NCI-H748 treated with DMSO at 0.1 percent for 48 hours (cell line): ENCODE data around the gene AHNAK.
"Not testable (repeated sequence)": the region's sequence is repeated elsewhere in the genome, so short reads cannot be mapped to it uniquely, and the experiment has no call there.

Experiments used
- DNase-seq: peaks from one replicate; lab custom pipeline; 2025; lab: John Stamatoyannopoulos, UW

The AHNAK gene

GRCh38 chr11:62516736-62517371, 29.8 kb downstream of the AHNAK start:
- no peak for DNase-seq

DNA sequence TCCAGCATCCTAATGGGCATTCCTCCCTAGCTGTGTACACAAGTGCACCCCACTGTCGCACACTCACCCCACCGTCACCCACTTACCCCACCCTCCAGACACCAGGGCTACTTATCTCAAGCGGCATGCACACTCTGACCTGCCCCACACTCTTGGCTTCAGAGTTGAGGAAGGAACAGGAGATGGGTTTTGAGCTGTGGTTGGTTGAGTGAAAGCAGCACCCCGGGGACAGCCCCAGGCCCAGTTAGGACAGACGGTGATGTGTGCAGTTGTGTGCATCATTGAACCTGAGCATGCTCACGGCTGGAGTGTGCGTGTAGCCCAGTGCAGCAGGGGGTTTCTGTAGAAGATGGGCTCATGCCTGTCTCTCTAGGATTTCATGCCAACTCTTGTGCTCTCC, 32.5 kb downstream of the AHNAK start:
- DNase-seq = no peak

GRCh38 chr11:62513626-62514025, 33.0 kb downstream of the AHNAK start:
- DNase-seq = no peak

DNA sequence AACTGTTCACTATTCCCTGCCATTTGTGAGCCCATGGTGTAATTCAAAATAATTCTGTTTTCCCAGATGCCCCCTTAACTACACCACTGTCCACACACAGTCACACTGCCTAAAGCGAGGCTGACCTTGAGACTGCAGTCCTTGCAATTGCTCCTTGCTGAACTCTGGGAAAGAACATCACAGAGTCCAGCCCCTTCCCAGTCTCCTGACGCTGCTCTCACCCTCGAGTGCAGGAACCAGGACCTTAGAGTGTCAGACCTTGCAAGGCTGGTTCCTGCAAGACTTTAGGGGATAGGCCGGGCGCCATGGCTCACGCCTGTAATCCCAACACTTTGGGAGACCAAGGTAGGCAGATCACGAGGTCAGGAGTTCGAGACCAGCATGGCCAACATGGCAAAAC, 33.6 kb downstream of the AHNAK start:
- DNase-seq = no peak

DNA sequence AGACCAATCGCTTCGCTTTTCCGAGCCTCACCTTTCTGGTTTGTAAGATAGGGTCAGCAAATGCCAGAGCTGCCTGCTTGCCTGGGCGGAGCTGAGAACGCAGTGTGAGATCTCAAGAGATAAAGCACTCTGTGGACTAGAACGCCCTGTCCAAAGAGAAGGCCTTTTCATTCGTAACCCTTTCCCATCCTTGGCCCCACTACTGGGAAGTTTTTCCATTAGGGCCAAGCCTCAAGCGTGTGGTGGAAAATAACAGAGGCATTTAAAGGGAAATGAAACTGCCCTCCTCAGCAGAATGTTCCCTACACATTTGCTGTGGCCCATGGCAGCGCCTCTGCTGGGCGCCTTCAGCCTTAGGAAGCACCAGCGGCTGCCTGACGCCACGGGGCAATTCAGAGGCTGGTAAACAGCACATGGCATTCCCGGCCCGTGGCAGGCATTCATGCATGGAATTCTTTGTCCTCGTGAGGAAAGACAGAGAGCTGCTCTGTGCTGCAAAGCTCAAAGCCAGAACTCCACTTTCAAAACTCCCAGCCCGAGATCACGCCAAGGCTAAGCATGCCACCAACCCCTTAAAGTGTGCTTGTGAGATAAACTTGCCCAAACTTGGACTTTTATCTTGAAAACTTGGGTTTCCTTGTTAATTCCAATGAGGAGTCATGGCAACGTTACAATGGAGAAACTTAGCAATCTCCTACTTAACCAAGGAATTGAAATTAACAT, 38.1 kb downstream of the AHNAK start:
- no peak for DNase-seq

DNA sequence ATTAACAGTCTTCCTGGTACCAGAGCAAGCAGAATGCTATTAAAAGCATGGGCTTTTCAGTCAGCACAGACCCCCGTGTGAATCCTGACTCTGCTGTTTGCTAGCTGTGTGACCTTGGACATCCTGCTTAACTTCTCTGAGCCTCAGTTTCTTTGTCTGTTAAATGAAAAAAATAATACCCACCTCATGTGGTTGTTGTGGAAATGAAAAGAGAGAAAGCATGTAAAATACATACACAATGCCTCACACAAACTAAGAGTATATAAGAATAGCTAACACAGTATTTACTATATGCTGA, 39.5 kb downstream of the AHNAK start:
- no peak for DNase-seq

- no peak for DNase-seq
These were observed 40.0 kb downstream of the AHNAK start for GRCh38 chr11:62506413-62507124.

GRCh38 chr11:62505440-62506091, 41.0 kb downstream of the AHNAK start:
- DNase-seq = no peak

GRCh38 chr11:62505059-62505439, 41.6 kb downstream of the AHNAK start:
- DNase-seq = no peak

DNA sequence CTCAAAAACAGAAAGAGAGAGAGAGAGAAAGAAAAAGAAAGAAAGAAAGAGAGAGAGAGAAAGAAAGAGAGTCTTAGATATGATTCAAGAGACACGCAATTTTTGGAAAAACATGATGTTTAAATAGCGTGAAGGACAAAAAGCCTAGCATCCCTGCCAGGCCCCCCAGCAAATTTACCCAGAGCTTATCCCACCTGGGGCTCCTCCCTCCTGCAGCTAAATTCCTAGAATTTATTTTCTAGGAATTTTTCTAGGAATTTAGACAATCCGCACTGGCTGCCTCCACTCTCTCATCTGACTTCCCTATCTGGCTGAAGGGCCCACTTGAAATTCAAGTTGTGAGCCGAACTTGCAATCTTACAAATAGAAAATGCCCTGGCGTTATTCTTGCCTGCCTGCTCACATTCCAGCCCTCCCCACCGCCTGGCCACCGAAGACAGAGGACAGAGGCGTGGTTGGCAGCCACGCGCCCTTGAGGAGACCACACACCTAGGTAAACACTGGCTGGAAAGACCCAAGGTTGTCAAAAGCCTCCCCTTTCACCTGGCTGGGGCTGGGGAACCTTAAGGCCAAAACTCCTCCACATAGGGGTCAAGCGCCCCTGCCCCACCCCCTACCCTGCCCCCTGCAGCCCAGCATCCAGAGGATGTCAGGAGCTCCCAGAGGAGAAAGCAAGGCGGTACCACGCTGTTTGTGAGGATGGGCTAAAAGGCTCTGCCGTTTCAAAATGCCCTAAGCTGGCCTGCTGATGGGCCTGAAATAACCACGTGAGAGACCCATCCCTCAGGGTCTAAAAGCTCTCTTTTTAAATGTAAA, 42.2 kb downstream of the AHNAK start:
- no peak for DNase-seq

- no peak for DNase-seq
These were observed 44.4 kb downstream of the AHNAK start for GRCh38 chr11:62502030-62502730.

DNA sequence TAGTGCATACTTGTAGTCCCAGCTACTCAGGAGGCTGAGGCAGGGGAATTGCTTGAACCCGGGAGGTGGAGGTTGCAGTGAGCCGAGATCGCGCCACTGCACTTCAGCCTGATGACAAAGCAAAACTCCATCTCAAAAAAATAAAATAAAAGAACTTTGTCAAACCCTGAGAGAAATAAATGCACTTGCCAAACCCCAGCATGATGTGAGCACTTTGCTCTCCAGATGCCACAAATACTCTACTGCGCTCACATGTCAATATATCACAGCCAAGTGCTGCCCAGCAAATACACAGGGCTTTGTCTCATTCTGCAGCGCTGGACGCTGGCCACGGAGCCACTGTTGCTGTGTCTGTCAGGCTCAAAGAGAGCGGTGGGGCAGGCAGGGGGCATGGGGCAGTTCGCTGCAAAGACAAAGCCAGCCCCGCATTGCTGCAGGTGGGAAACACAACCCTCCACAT, 45.1 kb downstream of the AHNAK start:
- no peak for DNase-seq

GRCh38 chr11:62500650-62501030, 46.0 kb downstream of the AHNAK start:
- no peak for DNase-seq

- DNase-seq = no peak
These were observed 46.5 kb downstream of the AHNAK start for GRCh38 chr11:62499944-62500649.

- not testable (repeated sequence) for DNase-seq
These were observed 47.2 kb downstream of the AHNAK start for GRCh38 chr11:62499311-62499943.

DNA sequence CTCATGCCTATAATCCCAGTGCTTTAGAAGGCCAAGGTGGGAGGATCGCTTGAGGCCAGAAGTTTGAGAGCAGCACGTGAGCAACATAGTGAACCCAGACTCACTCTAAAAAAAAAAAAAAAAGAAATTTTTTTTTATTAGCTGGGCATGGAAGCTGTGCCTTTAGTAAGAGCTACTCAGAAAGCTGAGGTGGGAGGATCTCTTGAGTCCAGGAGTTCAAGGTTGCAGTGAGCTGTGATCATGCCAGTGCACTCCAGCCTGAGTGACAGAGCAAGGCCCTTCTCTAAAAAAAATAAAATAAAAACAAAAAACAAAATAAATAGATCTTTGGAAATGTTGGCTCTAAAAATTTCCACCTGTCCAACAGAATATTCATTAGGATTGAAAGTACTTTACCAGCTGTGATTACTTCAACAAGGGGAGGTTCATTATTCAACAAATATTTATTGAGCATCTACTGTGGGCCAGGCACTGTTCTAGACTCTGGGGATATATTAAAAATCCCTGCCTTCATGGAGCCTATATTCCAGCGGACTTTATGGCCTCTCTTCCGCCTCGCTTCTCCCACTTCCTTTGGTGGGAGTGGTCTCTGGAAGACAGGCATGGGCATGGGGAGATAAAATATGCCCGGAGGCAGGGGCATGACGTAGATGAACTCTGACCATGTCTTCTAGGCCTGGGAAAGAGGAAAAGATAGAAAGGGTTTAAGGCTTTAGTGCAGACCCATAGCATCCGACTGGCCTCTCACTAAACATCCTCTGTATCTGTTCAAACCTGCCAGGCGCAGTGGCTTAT, 47.9 kb downstream of the AHNAK start:
- no peak for DNase-seq

- no peak for DNase-seq
These were observed 48.6 kb downstream of the AHNAK start for GRCh38 chr11:62498031-62498430.

DNA sequence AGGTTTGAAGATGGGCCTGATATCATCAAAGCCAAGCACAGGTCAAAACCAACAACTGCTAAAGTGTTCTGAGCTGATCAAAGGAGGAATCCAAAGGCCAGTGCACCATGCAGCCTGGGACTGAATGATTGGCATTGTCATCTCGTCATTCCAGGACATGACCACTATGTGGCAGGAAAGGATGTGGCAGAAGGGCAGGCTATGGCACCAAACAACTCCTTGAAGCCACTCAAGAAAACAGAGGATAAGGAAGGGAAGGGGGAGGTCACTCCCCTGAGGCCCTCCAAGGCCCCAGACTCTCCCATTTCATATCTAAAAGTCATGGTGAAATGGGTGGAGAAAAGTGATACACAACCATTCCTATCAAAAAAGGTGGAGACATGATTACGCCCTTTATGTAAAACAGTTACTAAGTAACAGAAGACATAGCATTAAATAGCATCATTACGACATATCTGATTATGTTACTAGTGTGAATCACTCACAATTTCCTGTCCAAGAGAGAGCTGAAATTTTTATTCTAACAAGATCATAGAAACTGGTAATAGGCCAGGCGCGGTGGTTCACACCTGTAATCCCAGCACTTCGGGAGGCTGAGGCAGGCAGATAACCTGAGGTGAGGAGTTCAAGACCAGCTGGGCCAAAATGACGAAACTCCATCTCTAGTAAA, 49.3 kb downstream of the AHNAK start:
- DNase-seq = no peak

DNA sequence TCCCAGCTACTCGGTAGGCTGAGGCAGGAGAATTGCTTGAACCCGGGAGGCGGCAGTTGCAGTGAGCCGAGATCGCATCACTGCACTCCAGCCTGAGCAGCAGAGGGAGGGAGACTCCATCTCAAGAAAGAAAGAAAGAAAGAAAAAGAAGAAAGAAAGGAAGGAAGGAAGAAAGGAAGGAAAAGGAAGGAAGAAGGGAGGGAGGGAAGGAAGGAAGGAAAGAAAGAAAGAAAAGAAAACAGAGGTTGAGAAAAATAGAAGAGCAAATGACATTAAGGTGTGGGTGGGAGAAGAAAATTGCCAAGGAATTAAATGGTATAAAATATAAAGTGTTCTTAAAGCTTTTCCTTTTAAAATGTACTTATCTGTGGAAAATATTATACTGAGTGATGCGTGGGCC, 49.9 kb downstream of the AHNAK start:
- no peak for DNase-seq
